ENCODE data around the gene EIF6.

- TF ChIP-seq POLR2A (IDR thresholded peaks at IDR 0.05): no peak
- TF ChIP-seq, protein P1, sequence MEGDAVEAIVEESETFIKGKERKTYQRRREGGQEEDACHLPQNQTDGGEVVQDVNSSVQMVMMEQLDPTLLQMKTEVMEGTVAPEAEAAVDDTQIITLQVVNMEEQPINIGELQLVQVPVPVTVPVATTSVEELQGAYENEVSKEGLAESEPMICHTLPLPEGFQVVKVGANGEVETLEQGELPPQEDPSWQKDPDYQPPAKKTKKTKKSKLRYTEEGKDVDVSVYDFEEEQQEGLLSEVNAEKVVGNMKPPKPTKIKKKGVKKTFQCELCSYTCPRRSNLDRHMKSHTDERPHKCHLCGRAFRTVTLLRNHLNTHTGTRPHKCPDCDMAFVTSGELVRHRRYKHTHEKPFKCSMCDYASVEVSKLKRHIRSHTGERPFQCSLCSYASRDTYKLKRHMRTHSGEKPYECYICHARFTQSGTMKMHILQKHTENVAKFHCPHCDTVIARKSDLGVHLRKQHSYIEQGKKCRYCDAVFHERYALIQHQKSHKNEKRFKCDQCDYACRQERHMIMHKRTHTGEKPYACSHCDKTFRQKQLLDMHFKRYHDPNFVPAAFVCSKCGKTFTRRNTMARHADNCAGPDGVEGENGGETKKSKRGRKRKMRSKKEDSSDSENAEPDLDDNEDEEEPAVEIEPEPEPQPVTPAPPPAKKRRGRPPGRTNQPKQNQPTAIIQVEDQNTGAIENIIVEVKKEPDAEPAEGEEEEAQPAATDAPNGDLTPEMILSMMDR (IDR thresholded peaks at IDR 0.05): peak in 1 of 6 experiments; percentile 21
These were observed 8.1 kb upstream of the EIF6 start for GRCh38 chr20:35292504-35293285.

Measured in esophagus squamous epithelium (tissue), 4 donors.